Measurements from ENCODE around the gene STRA6. TPM values are rescaled to one million over a fixed set of nuclear protein-coding genes. Genes with fewer than 3 reads are reported as not detected.

STRA6 gene
- total RNA-seq, 1 experiment from 2014 or later: not detected

GRCh38 chr15:74141591-74141990, 61.0 kb downstream of the STRA6 start:
- ChIA-PET CTCF (interaction anchor here (0.9 kb wide), 1 partner anchor 12 kb away, joined by 6 read pairs; no protein-coding TSS in a partner anchor), POLR2A (no interaction called here)
- intact Hi-C loops (cut with micrococcal nuclease): no loop called here
- H3K27ac Mint-ChIP-seq (ENCODE audit: low read depth, unreplicated experiment): no peak overlapping the region
- no peak for DNase-seq (ENCODE audit: unreplicated experiment)
- H3K9me3 Mint-ChIP-seq (ENCODE audit: unreplicated experiment): no peaks in the 10 kb centered on the region
- no TSS peak for BruUV-seq (replicated peaks)
- H3K4me1 Mint-ChIP-seq (ENCODE audit: insufficient read depth, unreplicated experiment): peaks cover 6% of the 10 kb centered on the region
- no peak overlapping the region for H3K4me3 Mint-ChIP-seq (ENCODE audit: unreplicated experiment)
- no peaks in the 10 kb centered on the region for H3K36me3 Mint-ChIP-seq (ENCODE audit: insufficient read depth, unreplicated experiment)
- H3K27me3 Mint-ChIP-seq (ENCODE audit: insufficient read depth, unreplicated experiment): peaks cover 20% of the 10 kb centered on the region
- TF ChIP-seq CTCF (IDR thresholded peaks at IDR 0.05; ENCODE audit: unreplicated experiment): no peak

- no peak for DNase-seq (ENCODE audit: unreplicated experiment)
- H3K9me3 Mint-ChIP-seq (ENCODE audit: unreplicated experiment): no peaks in the 10 kb centered on the region
- no peaks in the 10 kb centered on the region for H3K36me3 Mint-ChIP-seq (ENCODE audit: insufficient read depth, unreplicated experiment)
- no peaks in the 10 kb centered on the region for H3K4me1 Mint-ChIP-seq (ENCODE audit: insufficient read depth, unreplicated experiment)
- ChIA-PET CTCF (no interaction called here), POLR2A (interaction anchor here (0.8 kb wide), 1 partner anchor 49 kb away, joined by 3 read pairs; no protein-coding TSS in a partner anchor)
- no TSS peak for BruUV-seq (replicated peaks)
- intact Hi-C loops (cut with micrococcal nuclease): no loop called here
- H3K4me3 Mint-ChIP-seq (ENCODE audit: unreplicated experiment): no peak overlapping the region
- TF ChIP-seq CTCF (IDR thresholded peaks at IDR 0.05; ENCODE audit: unreplicated experiment): no peak
- peaks cover 20% of the 10 kb centered on the region for H3K27me3 Mint-ChIP-seq (ENCODE audit: insufficient read depth, unreplicated experiment)
- no peak overlapping the region for H3K27ac Mint-ChIP-seq (ENCODE audit: low read depth, unreplicated experiment)
Observed at GRCh38 chr15:74138642-74139041, 63.9 kb downstream of the STRA6 start.

GRCh38 chr15:74137537-74137894, 65.1 kb downstream of the STRA6 start:
- Mint-ChIP-seq H3K4me1 (ENCODE audit: insufficient read depth, unreplicated experiment) (no peaks in the 10 kb centered on the region), H3K27ac (ENCODE audit: low read depth, unreplicated experiment) (no peak overlapping the region), H3K4me3 (ENCODE audit: unreplicated experiment) (no peak overlapping the region), H3K36me3 (ENCODE audit: insufficient read depth, unreplicated experiment) (no peaks in the 10 kb centered on the region), H3K9me3 (ENCODE audit: unreplicated experiment) (no peaks in the 10 kb centered on the region), H3K27me3 (ENCODE audit: insufficient read depth, unreplicated experiment) (peaks cover 20% of the 10 kb centered on the region)
- DNase-seq (ENCODE audit: unreplicated experiment): no peak
- no TSS peak for BruUV-seq (replicated peaks)
- intact Hi-C loops (cut with micrococcal nuclease): no loop called here
- no peak for TF ChIP-seq CTCF (IDR thresholded peaks at IDR 0.05; ENCODE audit: unreplicated experiment)
- POLR2A ChIA-PET: no interaction called here
- CTCF ChIA-PET: no interaction called here

- Mint-ChIP-seq H3K27ac (ENCODE audit: low read depth, unreplicated experiment) (no peak overlapping the region), H3K4me1 (ENCODE audit: insufficient read depth, unreplicated experiment) (no peaks in the 10 kb centered on the region), H3K4me3 (ENCODE audit: unreplicated experiment) (peak overlapping the region; percentile 27), H3K27me3 (ENCODE audit: insufficient read depth, unreplicated experiment) (peaks cover 26% of the 10 kb centered on the region), H3K36me3 (ENCODE audit: insufficient read depth, unreplicated experiment) (no peaks in the 10 kb centered on the region), H3K9me3 (ENCODE audit: unreplicated experiment) (no peaks in the 10 kb centered on the region)
- intact Hi-C loops (cut with micrococcal nuclease): no loop called here
- no peak for DNase-seq (ENCODE audit: unreplicated experiment)
- TF ChIP-seq CTCF (IDR thresholded peaks at IDR 0.05; ENCODE audit: unreplicated experiment): no peak
- ChIA-PET CTCF (no interaction called here), POLR2A (no interaction called here)
- no TSS peak for BruUV-seq (replicated peaks)
Observed at GRCh38 chr15:74136814-74137536, 65.6 kb downstream of the STRA6 start.
